H9 (cell line): ENCODE results near the gene LIPC. TPM values are rescaled to one million over a fixed set of nuclear protein-coding genes. Genes with fewer than 3 reads are reported as not detected.

Experiments
- DNase-seq: peaks from one replicate; pipeline ENCODE4 v3.0.0-alpha.2; 2017
- H2AFZ ChIP-seq: one replicate; pipeline ENCODE4 v1.6.1; 2013; ENCODE audit warnings: mild to moderate bottlenecking, low read length, control low read depth, moderate library complexity
- H2AK5ac ChIP-seq: 2 replicates; pipeline ENCODE4 v1.6.1; 2013; ENCODE audit warnings: low read length, control low read depth, mixed read lengths; ENCODE audit not compliant: insufficient read length
- H2BK120ac ChIP-seq: one replicate; pipeline ENCODE4 v1.6.1; 2013; ENCODE audit warnings: low read depth, mild to moderate bottlenecking, low read length, control low read depth, inconsistent platforms; ENCODE audit not compliant: poor library complexity, severe bottlenecking
- H2BK12ac ChIP-seq: 2 replicates; pipeline ENCODE4 v1.6.1; 2013; ENCODE audit warnings: low read length, control low read depth, mixed read lengths, low read depth; ENCODE audit not compliant: insufficient read length
- H2BK15ac ChIP-seq: 2 replicates; pipeline ENCODE4 v1.6.1; 2013; ENCODE audit warnings: low read depth, low read length, control low read depth
- H2BK20ac ChIP-seq: one replicate; pipeline ENCODE4 v1.6.1; 2013; ENCODE audit warnings: low read depth, mild to moderate bottlenecking, low read length, control low read depth, inconsistent platforms; ENCODE audit not compliant: poor library complexity, severe bottlenecking
- H2BK5ac ChIP-seq: 2 replicates; pipeline ENCODE4 v1.6.1; 2013; ENCODE audit warnings: low read length, control low read depth, mixed read lengths; ENCODE audit not compliant: insufficient read length
- H3K14ac ChIP-seq: 2 replicates; pipeline ENCODE4 v1.6.1; 2013; ENCODE audit warnings: low read length, control low read depth; ENCODE audit not compliant: insufficient read depth
- H3K18ac ChIP-seq: 2 replicates; pipeline ENCODE4 v1.6.1; 2013; ENCODE audit warnings: low read depth, mild to moderate bottlenecking, mixed read lengths, low read length, control low read depth; ENCODE audit not compliant: insufficient read length
- H3K23ac ChIP-seq: 2 replicates; pipeline ENCODE4 v1.6.1; 2013; ENCODE audit warnings: low read length, control low read depth, mixed read lengths, low read depth; ENCODE audit not compliant: insufficient read length
- H3K23me2 ChIP-seq: 2 replicates; pipeline ENCODE4 v1.6.1; 2013; ENCODE audit warnings: low read depth, mild to moderate bottlenecking, mixed read lengths, low read length, control low read depth; ENCODE audit not compliant: insufficient read length, poor library complexity, severe bottlenecking
- H3K27ac ChIP-seq: 2 replicates; pipeline ENCODE4 v1.5.1; 2013; ENCODE audit warnings: low read length, control low read depth, mixed read lengths, low read depth; ENCODE audit not compliant: insufficient read length
- H3K27me3 ChIP-seq: 2 replicates; pipeline ENCODE4 v1.6.1; 2013; ENCODE audit warnings: low read length, control low read depth, inconsistent platforms; ENCODE audit not compliant: insufficient read depth
- H3K4ac ChIP-seq: 2 replicates; pipeline ENCODE4 v1.6.1; 2013; ENCODE audit warnings: low read depth, mild to moderate bottlenecking, control low read depth, inconsistent platforms, low read length, moderate library complexity
- H3K4me1 ChIP-seq: 2 replicates; pipeline ENCODE4 v1.6.1; 2013; ENCODE audit warnings: low read length, control low read depth, inconsistent platforms; ENCODE audit not compliant: insufficient read depth
- H3K4me2 ChIP-seq: 2 replicates; pipeline ENCODE4 v1.6.1; 2013; ENCODE audit warnings: low read length, control low read depth, mixed read lengths; ENCODE audit not compliant: insufficient read length, insufficient read depth
- H3K56ac ChIP-seq: 2 replicates; pipeline ENCODE4 v1.6.1; 2013; ENCODE audit warnings: low read depth, mild to moderate bottlenecking, mixed read lengths, low read length, control low read depth; ENCODE audit not compliant: insufficient read length
- H3K79me1 ChIP-seq: 2 replicates; pipeline ENCODE4 v1.6.1; 2013; ENCODE audit warnings: low read depth, mild to moderate bottlenecking, moderate library complexity, low read length, control low read depth, inconsistent platforms; ENCODE audit not compliant: insufficient read depth, poor library complexity, severe bottlenecking
- H3K79me2 ChIP-seq: 2 replicates; pipeline ENCODE4 v1.6.1; 2013; ENCODE audit warnings: low read length, control low read depth, inconsistent platforms; ENCODE audit not compliant: insufficient read depth
- H3K9ac ChIP-seq: 2 replicates; pipeline ENCODE4 v1.6.1; 2013; ENCODE audit warnings: low read length, control low read depth, mixed read lengths; ENCODE audit not compliant: insufficient read length; ENCODE audit errors: extremely low read depth
- H3K9me3 ChIP-seq: one replicate; pipeline ENCODE4 v1.6.1; 2013; ENCODE audit warnings: low read depth, low read length, inconsistent platforms; ENCODE audit not compliant: control insufficient read depth
- H3T11ph ChIP-seq: one replicate; pipeline ENCODE4 v1.6.1; 2013; ENCODE audit warnings: mild to moderate bottlenecking, low read length, control low read depth, inconsistent platforms
- H4K20me1 ChIP-seq: one replicate; pipeline ENCODE4 v1.6.1; 2013; ENCODE audit not compliant: control insufficient read depth, insufficient read length, insufficient read depth
- H4K5ac ChIP-seq: 2 replicates; pipeline ENCODE4 v1.6.1; 2013; ENCODE audit warnings: low read depth, mild to moderate bottlenecking, mixed read lengths, low read length, control low read depth; ENCODE audit not compliant: insufficient read length
- H4K8ac ChIP-seq: replicated peaks from 2 replicates; pipeline ENCODE4 v1.6.1; 2013; ENCODE audit warnings: low read length, control low read depth, mixed read lengths, low read depth; ENCODE audit not compliant: insufficient read length
- H4K91ac ChIP-seq: 2 replicates; pipeline ENCODE4 v1.6.1; 2013; ENCODE audit warnings: low read depth, mild to moderate bottlenecking, moderate library complexity, mixed read lengths, low read length, control low read depth; ENCODE audit not compliant: insufficient read length
- H3K27ac Mint-ChIP-seq, 3 experiments: 2 replicates in 2 of 3; 3 replicates in 1 of 3; pipeline ENCODE4 v1.8.0; 2020 to 2021; ENCODE audit warnings: mixed read lengths in 3 of 3, mild to moderate bottlenecking in 1 of 3, moderate library complexity in 1 of 3
- H3K27me3 Mint-ChIP-seq: 2 replicates; pipeline ENCODE4 v1.8.0; 2021; ENCODE audit warnings: low read depth, mild to moderate bottlenecking, moderate library complexity, mixed read lengths
- H3K36me3 Mint-ChIP-seq, 3 experiments: 2 replicates in 2 of 3; 3 replicates in 1 of 3; pipeline ENCODE4 v1.8.0; 2020 to 2021; ENCODE audit warnings: low read depth in 3 of 3, mixed read lengths in 3 of 3; ENCODE audit not compliant: insufficient read depth in 1 of 3
- H3K4me1 Mint-ChIP-seq, 2 experiments: 2 replicates each; pipeline ENCODE4 v1.8.0; 2020; ENCODE audit warnings: mixed read lengths in 2 of 2
- H3K4me3 Mint-ChIP-seq, 2 experiments: 2 replicates in 1 of 2; 3 replicates in 1 of 2; pipeline ENCODE4 v1.8.0; 2020 to 2021; ENCODE audit warnings: mild to moderate bottlenecking in 2 of 2, mixed read lengths in 2 of 2, moderate library complexity in 1 of 2
- H3K9me3 Mint-ChIP-seq, 2 experiments: 2 replicates in 1 of 2; 3 replicates in 1 of 2; pipeline ENCODE4 v1.8.0; 2020; ENCODE audit warnings: mild to moderate bottlenecking in 2 of 2, mixed read lengths in 2 of 2, moderate library complexity in 1 of 2
- CTCF ChIP-seq: fragments of 200-600 bp; sonication (generic); conservative IDR thresholded peaks from 3 replicates; pipeline ENCODE4 v1.8.0; 2021; ENCODE audit warnings: antibody characterized with exemption, mild to moderate bottlenecking
- WGBS: extraction: QIAGEN DNeasy Blood & Tissue Kit; methylation state at CpG from one replicate; pipeline ENCODE4 v1.1.7; 2013; ENCODE audit warnings: missing lambda C conversion rate, low lambda C conversion rate, mixed read lengths; ENCODE audit not compliant: insufficient read length; ENCODE audit errors: extremely low coverage; 5-methylcytosine and 5-hydroxymethylcytosine counted together
- total RNA-seq: library from RNA; stranded (reverse); gene quantifications from 2 replicates; pipeline ENCODE4 v1.2.1, GENCODE V29; 2021

The LIPC gene
- total RNA-seq, 1 experiment from 2014 or later, result not detected

- no peaks in the 10 kb centered on the region; a peak in 1 of 5 replicates for H3K9me3 Mint-ChIP-seq
- Histone ChIP-seq H4K20me1 (no peaks in the 10 kb centered on the region), H3K9ac (no peak overlapping the region), H4K5ac (no peak overlapping the region), H2AFZ (no peak overlapping the region), H2AK5ac (no peak overlapping the region), H2BK20ac (no peak overlapping the region), H4K91ac (no peak overlapping the region), H2BK120ac (no peak overlapping the region), H3K79me2 (no peaks in the 10 kb centered on the region), H2BK15ac (no peak overlapping the region), H3K14ac (no peak overlapping the region), H4K8ac (no peak overlapping the region), H3T11ph (no peak overlapping the region), H3K27ac (no peak overlapping the region), H3K79me1 (no peaks in the 10 kb centered on the region), H3K4me2 (no peak overlapping the region), H3K23ac (no peak overlapping the region), H3K56ac (no peak overlapping the region), H3K4me1 (peaks cover 3% of the 10 kb centered on the region; the same call in 1 of the 2 replicates), H3K27me3 (no peaks in the 10 kb centered on the region), H2BK5ac (no peak overlapping the region), H2BK12ac (no peak overlapping the region), H3K9me3 (no peaks in the 10 kb centered on the region), H3K23me2 (no peaks in the 10 kb centered on the region), H3K18ac (no peak overlapping the region), H3K4ac (no peak overlapping the region)
- no peak overlapping the region for H3K4me3 Mint-ChIP-seq
- H3K4me1 Mint-ChIP-seq, result peaks cover 61% of the 10 kb centered on the region in 2 experiments
- H3K27ac Mint-ChIP-seq, result peak overlapping the region in 2 of 3 experiments; percentile 20 to 96; a peak in 2 of 7 replicates
- H3K27me3 Mint-ChIP-seq, result peaks cover 9% of the 10 kb centered on the region; the same call in 1 of the 2 replicates
- WGBS, result no CpG with 5 or more reads among the region's 11 CpGs
- no peaks in the 10 kb centered on the region; a peak in 1 of 7 replicates for H3K36me3 Mint-ChIP-seq
- no peak for DNase-seq
- no peak for TF ChIP-seq CTCF
Observed at GRCh38 chr15:58444658-58445332, 13.0 kb downstream of the LIPC start.
